Naive thymus-derived CD4-positive, alpha-beta T cell (primary cell): ENCODE results near the gene A1CF. TPM values are rescaled to one million over a fixed set of nuclear protein-coding genes. Genes with fewer than 3 reads are reported as not detected.
"Not testable (repeated sequence)": the region's sequence is repeated elsewhere in the genome, so short reads cannot be mapped to it uniquely, and the experiment has no call there.

Experiments used
- ATAC-seq: fragments of 150-1000 bp; cut with Tn5 transposase; 2 replicates; pipeline ENCODE4 v1.10.0; 2021; ENCODE audit warnings: mild to moderate bottlenecking, moderate library complexity
- CTCF ChIA-PET: fragments of 350-600 bp; sonication (Branson Sonifier 250); formaldehyde crosslinking; loops from one replicate; lab custom pipeline; 2021; ENCODE audit warnings: antibody characterized with exemption; lab: Charles Lee
- POLR2A ChIA-PET: fragments of 350-600 bp; sonication (Branson Sonifier 250); formaldehyde crosslinking; loops from one replicate; lab custom pipeline; 2021; ENCODE audit warnings: antibody characterized with exemption, inconsistent platforms; lab: Charles Lee
- DNase-seq, 9 donors: peaks; one replicate each; pipeline versions ENCODE4 v3.0.0 to v3.0.0-alpha.2; 2020 to 2022; ENCODE audit warnings: mixed read lengths in 1 of 9
- H3K27ac ChIP-seq: one replicate; pipeline ENCODE4 v1.7.0; 2013; ENCODE audit warnings: mild to moderate bottlenecking, low read depth, low read length, moderate library complexity
- H3K27me3 ChIP-seq, 2 donors: one replicate each; pipeline ENCODE4 v1.7.0; 2013; ENCODE audit warnings: low read length in 2 of 2, mild to moderate bottlenecking in 2 of 2, moderate library complexity in 2 of 2; ENCODE audit not compliant: control insufficient read depth in 2 of 2, insufficient read depth in 2 of 2
- H3K36me3 ChIP-seq, 3 experiments: 1 replicate in 2 of 3; 2 replicates in 1 of 3; pipeline ENCODE4 v1.7.0; 2013; ENCODE audit warnings: low read length in 3 of 3, mild to moderate bottlenecking in 3 of 3, moderate library complexity in 1 of 3; ENCODE audit not compliant: insufficient read depth in 3 of 3, control insufficient read depth in 2 of 3
- H3K4me1 ChIP-seq, 2 donors: one replicate each; pipeline ENCODE4 v1.7.0; 2013; ENCODE audit warnings: low read length in 2 of 2, mild to moderate bottlenecking in 2 of 2, moderate library complexity in 1 of 2; ENCODE audit not compliant: control insufficient read depth in 2 of 2, insufficient read depth in 2 of 2
- H3K4me3 ChIP-seq: 2 replicates; pipeline ENCODE4 v1.7.0; 2013; ENCODE audit warnings: mild to moderate bottlenecking, low read length
- H3K9me3 ChIP-seq, 3 experiments: 1 replicate in 2 of 3; 2 replicates in 1 of 3; pipeline ENCODE4 v1.7.0; 2013; ENCODE audit warnings: low read length in 3 of 3; ENCODE audit not compliant: control insufficient read depth in 2 of 3
- H3K27ac Mint-ChIP-seq, 9 donors: one replicate each; pipeline ENCODE4 v1.8.0; 2020 to 2022; ENCODE audit warnings: mixed read lengths in 9 of 9, mild to moderate bottlenecking in 8 of 9, moderate library complexity in 5 of 9, inconsistent platforms in 2 of 9
- H3K27me3 Mint-ChIP-seq, 5 donors: one replicate each; pipeline ENCODE4 v1.8.0; 2021 to 2022; ENCODE audit warnings: mixed read lengths in 5 of 5, mild to moderate bottlenecking in 1 of 5
- H3K36me3 Mint-ChIP-seq, 5 donors: one replicate each; pipeline ENCODE4 v1.8.0; 2020 to 2022; ENCODE audit warnings: mixed read lengths in 5 of 5, mild to moderate bottlenecking in 3 of 5, inconsistent platforms in 1 of 5
- H3K4me1 Mint-ChIP-seq, 7 donors: one replicate each; pipeline ENCODE4 v1.8.0; 2020 to 2022; ENCODE audit warnings: mixed read lengths in 7 of 7, mild to moderate bottlenecking in 3 of 7, inconsistent platforms in 1 of 7
- H3K4me3 Mint-ChIP-seq, 10 donors: one replicate each; pipeline ENCODE4 v1.8.0; 2020 to 2022; ENCODE audit warnings: mild to moderate bottlenecking in 10 of 10, mixed read lengths in 10 of 10, moderate library complexity in 6 of 10, inconsistent platforms in 2 of 10
- H3K9me3 Mint-ChIP-seq, 11 donors: one replicate each; pipeline ENCODE4 v1.8.0; 2020 to 2022; ENCODE audit warnings: mixed read lengths in 11 of 11, mild to moderate bottlenecking in 4 of 11, inconsistent platforms in 1 of 11, moderate library complexity in 1 of 11
- intact Hi-C, 2 donors: fragments of 100-400 bp; cut with micrococcal nuclease; formaldehyde crosslinking; loops; one replicate each; pipeline ENCODE4 v1.15.1; 2023
- polyA plus RNA-seq, 2 donors: library from polyadenylated mRNA; unstranded; fragments of 300-500 nt; fragmentation: Illumina TruSeq; gene quantifications; one replicate each; pipeline ENCODE4 v1.2.3, GENCODE V29; 2021
- total RNA-seq, 6 experiments: library from RNA in 5 of 6; stranded (reverse) in 5 of 6; gene quantifications; 1 replicate in 5 of 6; 2 replicates in 1 of 6; pipeline ENCODE4 v1.2.3 and lab custom pipeline; 2021 to 2026

Gene A1CF
- total and polyA plus RNA-seq, 7 experiments from 2014 or later: not detected

DNA sequence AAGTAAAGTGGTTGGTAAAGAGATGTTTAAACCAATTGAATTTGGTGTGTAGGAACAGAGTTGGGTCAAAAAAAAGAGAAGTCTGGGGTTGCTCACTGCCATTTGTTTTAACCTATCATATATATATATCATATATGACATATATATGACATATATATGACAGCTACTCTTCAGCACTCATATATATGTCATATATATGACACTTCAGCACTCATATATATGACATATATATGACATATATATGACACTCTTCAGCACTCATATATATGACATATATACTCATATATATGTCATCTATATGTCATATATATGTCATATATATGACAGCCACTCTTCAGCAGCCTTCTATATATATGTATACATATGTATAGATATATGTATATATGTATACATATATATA lies 8.9 kb upstream of the A1CF start:
- no peaks in the 10 kb centered on the region for H3K36me3 Mint-ChIP-seq
- Histone ChIP-seq H3K36me3 (no peaks in the 10 kb centered on the region), H3K4me1 (no peaks in the 10 kb centered on the region), H3K27ac (no peak overlapping the region), H3K4me3 (no peak overlapping the region), H3K9me3 (no peaks in the 10 kb centered on the region), H3K27me3 (peaks cover 0 to 5% of the 10 kb centered on the region in 2 donors)
- H3K4me3 Mint-ChIP-seq: no peak overlapping the region
- peaks cover 0 to 2% (median 0%) of the 10 kb centered on the region in 11 donors for H3K9me3 Mint-ChIP-seq
- no peaks in the 10 kb centered on the region for H3K4me1 Mint-ChIP-seq
- ATAC-seq (no peak), DNase-seq (no peak)
- H3K27ac Mint-ChIP-seq: no peak overlapping the region
- intact Hi-C loops: no loop called here
- peaks cover 10 to 30% (median 17%) of the 10 kb centered on the region in 5 donors for H3K27me3 Mint-ChIP-seq
- ChIA-PET CTCF (no interaction called here), POLR2A (no interaction called here)

DNA sequence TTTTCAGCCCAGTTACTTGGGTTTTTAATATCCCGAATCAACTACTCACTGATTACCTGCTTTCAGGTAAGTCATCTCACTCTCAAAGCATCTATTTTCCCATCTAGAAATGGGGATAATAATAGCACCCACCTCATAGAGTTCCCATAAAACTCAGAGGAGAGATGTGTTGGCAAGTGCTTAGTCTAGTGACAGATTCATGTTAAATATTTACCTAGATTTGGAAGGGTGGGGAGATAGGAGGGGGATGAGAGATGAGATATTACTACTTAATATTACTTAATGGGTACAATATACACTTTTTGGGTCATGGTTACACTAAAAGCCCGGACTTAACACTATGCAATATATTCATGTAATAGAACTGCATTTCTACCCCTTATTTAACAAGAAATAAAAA lies 7.0 kb upstream of the A1CF start:
- intact Hi-C loops: no loop called here
- no peaks in the 10 kb centered on the region for H3K9me3 ChIP-seq
- H3K4me1 ChIP-seq: no peaks in the 10 kb centered on the region
- H3K4me3 ChIP-seq: no peak overlapping the region
- H3K27ac Mint-ChIP-seq: no peak overlapping the region
- H3K4me1 Mint-ChIP-seq: no peaks in the 10 kb centered on the region
- H3K36me3 Mint-ChIP-seq: no peaks in the 10 kb centered on the region
- H3K27me3 Mint-ChIP-seq: peaks cover 10 to 27% (median 19%) of the 10 kb centered on the region in 5 donors
- H3K27ac ChIP-seq: no peak overlapping the region
- H3K36me3 ChIP-seq: no peaks in the 10 kb centered on the region
- CTCF ChIA-PET: no interaction called here
- no peak overlapping the region for H3K4me3 Mint-ChIP-seq
- no peak for DNase-seq
- no peak for ATAC-seq
- H3K27me3 ChIP-seq: peaks cover 0 to 5% of the 10 kb centered on the region in 2 donors
- POLR2A ChIA-PET: no interaction called here
- peaks cover 0 to 2% (median 0%) of the 10 kb centered on the region in 11 donors for H3K9me3 Mint-ChIP-seq

DNA sequence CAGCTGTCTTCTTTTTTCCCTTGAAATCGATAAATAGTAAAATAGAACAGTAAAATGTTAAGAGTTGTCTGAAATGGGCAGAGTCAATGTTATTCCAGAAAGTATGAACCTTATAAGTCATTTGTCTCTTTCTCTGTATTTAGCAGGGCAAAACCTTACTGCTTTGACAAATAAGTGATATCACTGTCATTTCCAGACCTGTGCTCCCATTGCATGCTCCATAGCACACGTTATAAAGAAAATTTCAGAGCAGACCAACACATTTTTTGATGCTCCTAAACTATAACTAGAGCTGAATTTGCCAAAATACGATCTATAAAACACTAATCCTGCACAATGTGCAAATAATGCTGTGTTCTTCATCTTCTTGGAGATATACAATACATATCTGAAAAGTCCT lies 1.1 kb downstream of the A1CF start:
- ChIA-PET CTCF (no interaction called here), POLR2A (no interaction called here)
- Mint-ChIP-seq H3K4me1 (no peaks in the 10 kb centered on the region), H3K36me3 (no peaks in the 10 kb centered on the region), H3K27ac (no peak overlapping the region), H3K27me3 (peaks cover 6 to 34% (median 25%) of the 10 kb centered on the region in 5 donors), H3K9me3 (peaks cover 0 to 3% (median 0%) of the 10 kb centered on the region in 11 donors), H3K4me3 (no peak overlapping the region)
- Histone ChIP-seq H3K9me3 (no peaks in the 10 kb centered on the region), H3K36me3 (no peaks in the 10 kb centered on the region), H3K4me1 (no peaks in the 10 kb centered on the region), H3K27me3 (no peaks in the 10 kb centered on the region), H3K27ac (no peak overlapping the region), H3K4me3 (no peak overlapping the region)
- ATAC-seq: no peak
- no peak for DNase-seq
- intact Hi-C loops: no loop called here

GRCh38 chr10:50883629-50884028 lies 1.8 kb downstream of the A1CF start:
- no peaks in the 10 kb centered on the region for H3K27me3 ChIP-seq
- Mint-ChIP-seq H3K9me3 (peaks cover 0 to 3% (median 0%) of the 10 kb centered on the region in 11 donors), H3K4me3 (no peak overlapping the region), H3K36me3 (no peaks in the 10 kb centered on the region), H3K27me3 (peaks cover 4 to 30% (median 20%) of the 10 kb centered on the region in 5 donors), H3K27ac (no peak overlapping the region), H3K4me1 (no peaks in the 10 kb centered on the region)
- no peak overlapping the region for H3K27ac ChIP-seq
- ChIA-PET POLR2A (no interaction called here), CTCF (no interaction called here)
- no peaks in the 10 kb centered on the region for H3K9me3 ChIP-seq
- ATAC-seq: no peak
- intact Hi-C loops: no loop called here
- H3K36me3 ChIP-seq: no peaks in the 10 kb centered on the region
- H3K4me3 ChIP-seq: no peak overlapping the region
- no peaks in the 10 kb centered on the region for H3K4me1 ChIP-seq
- no peak for DNase-seq

DNA sequence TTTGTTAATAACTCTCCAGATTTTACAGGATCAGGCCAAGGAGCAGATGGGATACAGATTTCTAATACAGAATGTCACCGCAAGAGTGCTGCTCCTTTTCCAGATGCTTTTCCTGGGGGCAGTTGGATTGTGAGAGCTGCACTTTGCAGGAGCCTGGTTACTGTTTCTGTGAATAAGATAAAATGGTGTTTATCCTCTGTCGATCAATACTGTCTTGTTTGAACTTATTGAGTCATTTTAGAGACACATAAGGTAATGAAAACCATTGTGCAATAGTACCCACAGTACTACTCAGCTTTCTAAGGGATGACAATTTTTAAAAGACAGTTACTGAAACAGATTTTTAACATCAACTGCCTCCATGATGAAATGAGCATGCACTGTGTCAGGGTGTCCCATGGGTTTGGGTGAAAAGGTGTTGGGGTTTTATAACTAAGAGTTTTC lies 2.9 kb downstream of the A1CF start:
- H3K4me3 Mint-ChIP-seq: no peak overlapping the region
- Histone ChIP-seq H3K36me3 (no peaks in the 10 kb centered on the region), H3K27me3 (no peaks in the 10 kb centered on the region), H3K4me1 (no peaks in the 10 kb centered on the region), H3K9me3 (no peaks in the 10 kb centered on the region), H3K27ac (no peak overlapping the region), H3K4me3 (no peak overlapping the region)
- no peak overlapping the region for H3K27ac Mint-ChIP-seq
- H3K27me3 Mint-ChIP-seq: peaks cover 4 to 28% (median 20%) of the 10 kb centered on the region in 5 donors
- CTCF ChIA-PET: no interaction called here
- no peaks in the 10 kb centered on the region for H3K4me1 Mint-ChIP-seq
- ATAC-seq (no peak), DNase-seq (no peak)
- H3K36me3 Mint-ChIP-seq: no peaks in the 10 kb centered on the region
- peaks cover 0 to 3% (median 0%) of the 10 kb centered on the region in 11 donors for H3K9me3 Mint-ChIP-seq
- POLR2A ChIA-PET: no interaction called here
- intact Hi-C loops: no loop called here

- intact Hi-C loops, H3K36me3 Mint-ChIP-seq: not testable (repeated sequence)
Observed at GRCh38 chr10:50881046-50881445, 4.4 kb downstream of the A1CF start.

GRCh38 chr10:50876429-50876828 lies 9.0 kb downstream of the A1CF start:
- Mint-ChIP-seq H3K27me3 (peaks cover 0 to 18% (median 7%) of the 10 kb centered on the region in 5 donors), H3K4me1 (no peaks in the 10 kb centered on the region), H3K9me3 (no peaks in the 10 kb centered on the region), H3K4me3 (no peak overlapping the region), H3K27ac (no peak overlapping the region), H3K36me3 (no peaks in the 10 kb centered on the region)
- Histone ChIP-seq H3K4me3 (no peak overlapping the region), H3K27ac (no peak overlapping the region), H3K27me3 (no peaks in the 10 kb centered on the region), H3K36me3 (no peaks in the 10 kb centered on the region), H3K9me3 (no peaks in the 10 kb centered on the region), H3K4me1 (no peaks in the 10 kb centered on the region)
- DNase-seq (no peak), ATAC-seq (no peak)
- ChIA-PET POLR2A (no interaction called here), CTCF (no interaction called here)
- intact Hi-C loops: no loop called here

More at GRCh38 chr10:50881046-50881445, 4.4 kb downstream of the A1CF start:
- DNase-seq, ATAC-seq, H3K9me3 ChIP-seq, H3K27ac ChIP-seq, H3K4me3 Mint-ChIP-seq, H3K4me1 ChIP-seq, CTCF ChIA-PET, H3K4me1 Mint-ChIP-seq, H3K36me3 ChIP-seq, H3K9me3 Mint-ChIP-seq, H3K4me3 ChIP-seq, POLR2A ChIA-PET, H3K27me3 ChIP-seq, H3K27ac Mint-ChIP-seq: not testable (repeated sequence)
- peaks cover 2 to 22% (median 13%) of the 10 kb centered on the region in 5 donors for H3K27me3 Mint-ChIP-seq
